Measurements from ENCODE around the gene ITGAE.

The ITGAE gene

GRCh38 chr17:3773966-3774365 is 27.0 kb downstream of the ITGAE start:
- Histone ChIP-seq H3K9me3 (ENCODE audit: control insufficient read depth in 2 of 2, low read length in 2 of 2) (no peaks in the 10 kb centered on the region), H3K36me3 (ENCODE audit: control insufficient read depth in 2 of 2, insufficient read depth in 2 of 2, low read length in 2 of 2) (no peaks in the 10 kb centered on the region), H3K9ac (ENCODE audit: low read length in 2 of 2) (no peak overlapping the region), H3K27me3 (ENCODE audit: control insufficient read depth in 1 of 2, insufficient read depth in 2 of 2, low read length in 2 of 2) (no peaks in the 10 kb centered on the region), H3K27ac (ENCODE audit: low read length) (no peak overlapping the region), H3K4me3 (ENCODE audit: low read length in 2 of 2) (no peak overlapping the region), H3K4me1 (ENCODE audit: control insufficient read depth, insufficient read depth, low read length) (no peaks in the 10 kb centered on the region)

DNA sequence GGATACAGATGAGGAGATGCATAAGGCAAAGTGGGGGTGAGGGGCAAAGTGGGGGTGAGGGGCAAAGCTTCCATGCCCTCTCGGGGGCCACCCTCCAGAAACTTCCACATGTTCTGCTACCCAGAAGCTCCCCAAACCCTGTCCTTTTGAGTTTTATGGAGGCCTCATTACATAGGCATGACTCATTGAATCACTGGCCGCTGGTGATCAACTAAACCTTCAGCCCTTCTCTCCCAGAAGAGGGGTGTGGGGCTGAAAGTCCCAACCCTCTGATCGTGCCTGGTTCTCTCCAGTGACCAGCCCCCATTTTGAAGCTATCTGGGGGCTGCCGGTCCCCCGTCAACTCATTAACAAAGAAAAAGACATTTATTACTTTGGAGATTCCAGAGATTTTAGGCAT is 27.5 kb downstream of the ITGAE start:
- Histone ChIP-seq H3K4me1 (ENCODE audit: control insufficient read depth, insufficient read depth, low read length) (no peaks in the 10 kb centered on the region), H3K9me3 (ENCODE audit: control insufficient read depth in 2 of 2, low read length in 2 of 2) (no peaks in the 10 kb centered on the region), H3K27ac (ENCODE audit: low read length) (no peak overlapping the region), H3K36me3 (ENCODE audit: control insufficient read depth in 2 of 2, insufficient read depth in 2 of 2, low read length in 2 of 2) (no peaks in the 10 kb centered on the region), H3K27me3 (ENCODE audit: control insufficient read depth in 1 of 2, insufficient read depth in 2 of 2, low read length in 2 of 2) (no peaks in the 10 kb centered on the region), H3K9ac (ENCODE audit: low read length in 2 of 2) (no peak overlapping the region), H3K4me3 (ENCODE audit: low read length in 2 of 2) (no peak overlapping the region)

DNA sequence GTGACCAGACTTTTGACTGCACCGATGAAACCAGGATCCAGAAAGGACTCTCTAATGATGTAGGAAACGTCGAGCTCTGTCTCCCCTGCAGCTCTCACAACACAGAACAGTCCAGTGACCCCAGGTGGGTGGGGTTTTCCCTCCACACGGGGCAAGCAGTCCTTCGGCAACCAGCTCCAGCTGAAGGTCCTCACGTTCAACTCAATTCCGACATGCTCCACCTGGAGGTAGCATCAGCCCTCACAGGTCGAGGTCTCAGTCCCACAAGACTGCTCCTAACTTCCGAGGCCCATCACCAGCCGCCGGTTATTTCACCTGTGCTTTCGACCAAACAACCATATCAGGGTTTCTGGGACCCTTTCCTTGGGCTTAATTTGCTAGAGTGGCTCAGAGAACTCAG is 28.2 kb downstream of the ITGAE start:
- no peaks in the 10 kb centered on the region for H3K9me3 ChIP-seq (ENCODE audit: control insufficient read depth in 2 of 2, low read length in 2 of 2)
- no peaks in the 10 kb centered on the region for H3K27me3 ChIP-seq (ENCODE audit: control insufficient read depth in 1 of 2, insufficient read depth in 2 of 2, low read length in 2 of 2)
- H3K27ac ChIP-seq (ENCODE audit: low read length): no peak overlapping the region
- no peak overlapping the region for H3K4me3 ChIP-seq (ENCODE audit: low read length in 2 of 2)
- H3K4me1 ChIP-seq (ENCODE audit: control insufficient read depth, insufficient read depth, low read length): no peaks in the 10 kb centered on the region
- no peak overlapping the region for H3K9ac ChIP-seq (ENCODE audit: low read length in 2 of 2)
- no peaks in the 10 kb centered on the region for H3K36me3 ChIP-seq (ENCODE audit: control insufficient read depth in 2 of 2, insufficient read depth in 2 of 2, low read length in 2 of 2)

DNA sequence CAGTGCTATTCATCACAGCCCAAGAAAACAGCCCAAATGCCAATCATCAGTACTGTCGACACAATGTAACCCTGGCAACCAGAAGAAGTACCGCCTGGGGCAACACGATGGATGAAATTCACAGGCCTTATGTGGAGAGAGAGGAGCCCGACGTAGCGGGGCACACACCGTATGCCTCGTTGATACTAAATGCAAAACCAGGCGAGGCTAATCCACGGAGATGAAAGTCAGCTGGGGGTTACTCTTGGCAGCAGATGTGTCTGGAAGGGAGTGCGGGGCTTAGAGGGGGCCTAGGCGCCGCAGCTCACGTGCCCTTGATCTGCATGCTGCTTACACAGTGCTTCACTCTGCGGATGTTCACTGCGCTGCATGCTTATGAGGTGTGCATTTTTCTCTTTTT is 29.8 kb downstream of the ITGAE start:
- Histone ChIP-seq H3K27me3 (ENCODE audit: control insufficient read depth in 1 of 2, insufficient read depth in 2 of 2, low read length in 2 of 2) (no peaks in the 10 kb centered on the region), H3K27ac (ENCODE audit: low read length) (no peak overlapping the region), H3K4me3 (ENCODE audit: low read length in 2 of 2) (no peak overlapping the region), H3K36me3 (ENCODE audit: control insufficient read depth in 2 of 2, insufficient read depth in 2 of 2, low read length in 2 of 2) (no peaks in the 10 kb centered on the region), H3K4me1 (ENCODE audit: control insufficient read depth, insufficient read depth, low read length) (no peaks in the 10 kb centered on the region), H3K9me3 (ENCODE audit: control insufficient read depth in 2 of 2, low read length in 2 of 2) (no peaks in the 10 kb centered on the region), H3K9ac (ENCODE audit: low read length in 2 of 2) (no peak overlapping the region)

DNA sequence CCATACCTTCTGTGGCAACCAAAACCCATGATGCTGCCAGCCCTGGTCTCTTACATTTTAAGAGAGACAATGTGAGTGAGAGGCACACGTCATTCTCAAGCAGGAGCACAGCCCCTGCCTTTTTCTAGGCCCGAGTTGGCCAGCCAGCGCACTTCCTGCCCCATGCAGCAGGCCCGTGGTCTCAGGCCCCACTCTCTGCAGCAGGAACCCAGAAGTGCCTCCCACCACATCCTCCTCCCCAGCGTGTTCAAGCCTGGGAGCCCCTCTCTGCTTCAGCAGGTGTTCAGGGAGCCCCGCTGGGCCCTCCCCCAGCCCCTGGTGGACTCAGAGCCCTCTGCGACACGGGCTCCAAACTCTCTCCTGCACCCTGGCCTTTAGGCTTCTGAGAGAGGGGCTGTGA is 30.5 kb downstream of the ITGAE start:
- Histone ChIP-seq H3K9me3 (ENCODE audit: control insufficient read depth in 2 of 2, low read length in 2 of 2) (no peaks in the 10 kb centered on the region), H3K36me3 (ENCODE audit: control insufficient read depth in 2 of 2, insufficient read depth in 2 of 2, low read length in 2 of 2) (no peaks in the 10 kb centered on the region), H3K4me1 (ENCODE audit: control insufficient read depth, insufficient read depth, low read length) (no peaks in the 10 kb centered on the region), H3K27ac (ENCODE audit: low read length) (no peak overlapping the region), H3K27me3 (ENCODE audit: control insufficient read depth in 1 of 2, insufficient read depth in 2 of 2, low read length in 2 of 2) (no peaks in the 10 kb centered on the region), H3K9ac (ENCODE audit: low read length in 2 of 2) (no peak overlapping the region), H3K4me3 (ENCODE audit: low read length in 2 of 2) (no peak overlapping the region)

- Histone ChIP-seq H3K9ac (ENCODE audit: low read length in 2 of 2) (no peak overlapping the region), H3K27ac (ENCODE audit: low read length) (no peak overlapping the region), H3K4me3 (ENCODE audit: low read length in 2 of 2) (no peak overlapping the region), H3K4me1 (ENCODE audit: control insufficient read depth, insufficient read depth, low read length) (no peaks in the 10 kb centered on the region), H3K36me3 (ENCODE audit: control insufficient read depth in 2 of 2, insufficient read depth in 2 of 2, low read length in 2 of 2) (no peaks in the 10 kb centered on the region), H3K9me3 (ENCODE audit: control insufficient read depth in 2 of 2, low read length in 2 of 2) (no peaks in the 10 kb centered on the region), H3K27me3 (ENCODE audit: control insufficient read depth in 1 of 2, insufficient read depth in 2 of 2, low read length in 2 of 2) (no peaks in the 10 kb centered on the region)
These were observed 32.2 kb downstream of the ITGAE start for GRCh38 chr17:3768769-3769168.

DNA sequence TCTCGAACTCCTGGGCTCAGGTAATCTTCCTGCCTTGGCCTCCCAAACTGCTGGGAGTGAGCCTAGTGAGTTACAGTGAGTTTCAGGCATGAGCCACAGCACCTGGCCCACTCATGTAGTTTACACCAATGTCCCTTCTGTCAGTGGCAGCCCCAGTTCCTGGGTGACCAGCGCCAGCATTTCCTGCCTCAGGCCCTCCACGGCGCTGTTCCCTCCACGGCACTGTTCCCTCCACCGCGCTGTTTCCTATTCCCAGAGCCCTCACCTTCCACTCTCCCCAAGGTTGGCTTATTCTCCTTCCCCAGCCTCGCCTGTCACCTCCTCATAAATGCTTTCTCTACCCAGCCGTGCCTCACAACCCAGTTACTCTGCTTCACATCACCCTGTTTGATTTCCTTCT is 32.6 kb downstream of the ITGAE start:
- Histone ChIP-seq H3K27me3 (ENCODE audit: control insufficient read depth in 1 of 2, insufficient read depth in 2 of 2, low read length in 2 of 2) (no peaks in the 10 kb centered on the region), H3K9ac (ENCODE audit: low read length in 2 of 2) (no peak overlapping the region), H3K36me3 (ENCODE audit: control insufficient read depth in 2 of 2, insufficient read depth in 2 of 2, low read length in 2 of 2) (no peaks in the 10 kb centered on the region), H3K9me3 (ENCODE audit: control insufficient read depth in 2 of 2, low read length in 2 of 2) (no peaks in the 10 kb centered on the region), H3K4me1 (ENCODE audit: control insufficient read depth, insufficient read depth, low read length) (no peaks in the 10 kb centered on the region), H3K27ac (ENCODE audit: low read length) (no peak overlapping the region), H3K4me3 (ENCODE audit: low read length in 2 of 2) (no peak overlapping the region)

DNA sequence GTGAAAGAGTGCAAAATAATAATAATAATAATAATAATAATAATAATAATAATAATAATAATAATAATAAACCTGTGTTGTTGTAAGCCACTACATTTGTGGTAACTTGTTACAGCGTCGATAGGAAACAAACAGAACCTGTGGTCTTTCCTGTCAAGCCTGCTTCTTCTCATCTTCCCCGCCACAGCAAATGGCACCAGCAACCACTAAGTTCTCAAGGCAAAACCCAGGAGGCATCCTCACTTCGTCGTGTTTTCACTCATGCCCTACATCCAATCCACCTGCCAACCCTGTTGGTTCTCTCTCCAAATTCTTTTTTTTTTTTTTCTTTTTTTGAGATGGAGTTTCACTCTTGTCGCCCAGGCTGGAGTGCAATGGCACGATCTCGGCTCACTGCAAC is 34.2 kb downstream of the ITGAE start:
- Histone ChIP-seq H3K36me3 (ENCODE audit: control insufficient read depth in 2 of 2, insufficient read depth in 2 of 2, low read length in 2 of 2) (no peaks in the 10 kb centered on the region), H3K4me3 (ENCODE audit: low read length in 2 of 2) (no peak overlapping the region), H3K27ac (ENCODE audit: low read length) (no peak overlapping the region), H3K9ac (ENCODE audit: low read length in 2 of 2) (no peak overlapping the region), H3K4me1 (ENCODE audit: control insufficient read depth, insufficient read depth, low read length) (no peaks in the 10 kb centered on the region), H3K9me3 (ENCODE audit: control insufficient read depth in 2 of 2, low read length in 2 of 2) (no peaks in the 10 kb centered on the region), H3K27me3 (ENCODE audit: control insufficient read depth in 1 of 2, insufficient read depth in 2 of 2, low read length in 2 of 2) (no peaks in the 10 kb centered on the region)

GRCh38 chr17:3765981-3766380 is 35.0 kb downstream of the ITGAE start:
- H3K27ac ChIP-seq (ENCODE audit: low read length): no peak overlapping the region

GRCh38 chr17:3763777-3764170 is 37.2 kb downstream of the ITGAE start:
- H3K4me1 ChIP-seq (ENCODE audit: control insufficient read depth, insufficient read depth, low read length): no peaks in the 10 kb centered on the region
- H3K27ac ChIP-seq (ENCODE audit: low read length): no peak overlapping the region
- H3K27me3 ChIP-seq (ENCODE audit: control insufficient read depth in 1 of 2, insufficient read depth in 2 of 2, low read length in 2 of 2): no peaks in the 10 kb centered on the region
- peaks cover 0 to 9% of the 10 kb centered on the region in 2 donors for H3K9me3 ChIP-seq (ENCODE audit: control insufficient read depth in 2 of 2, low read length in 2 of 2)
- no peak overlapping the region for H3K9ac ChIP-seq (ENCODE audit: low read length in 2 of 2)
- H3K4me3 ChIP-seq (ENCODE audit: low read length in 2 of 2): no peak overlapping the region
- H3K36me3 ChIP-seq (ENCODE audit: control insufficient read depth in 2 of 2, insufficient read depth in 2 of 2, low read length in 2 of 2): no peaks in the 10 kb centered on the region

More at GRCh38 chr17:3765981-3766380, 35.0 kb downstream of the ITGAE start:
- Histone ChIP-seq H3K9me3 (ENCODE audit: control insufficient read depth in 2 of 2, low read length in 2 of 2) (no peaks in the 10 kb centered on the region), H3K4me3 (ENCODE audit: low read length in 2 of 2) (no peak overlapping the region), H3K4me1 (ENCODE audit: control insufficient read depth, insufficient read depth, low read length) (no peaks in the 10 kb centered on the region), H3K36me3 (ENCODE audit: control insufficient read depth in 2 of 2, insufficient read depth in 2 of 2, low read length in 2 of 2) (no peaks in the 10 kb centered on the region), H3K27me3 (ENCODE audit: control insufficient read depth in 1 of 2, insufficient read depth in 2 of 2, low read length in 2 of 2) (no peaks in the 10 kb centered on the region), H3K9ac (ENCODE audit: low read length in 2 of 2) (no peak overlapping the region)

DNA sequence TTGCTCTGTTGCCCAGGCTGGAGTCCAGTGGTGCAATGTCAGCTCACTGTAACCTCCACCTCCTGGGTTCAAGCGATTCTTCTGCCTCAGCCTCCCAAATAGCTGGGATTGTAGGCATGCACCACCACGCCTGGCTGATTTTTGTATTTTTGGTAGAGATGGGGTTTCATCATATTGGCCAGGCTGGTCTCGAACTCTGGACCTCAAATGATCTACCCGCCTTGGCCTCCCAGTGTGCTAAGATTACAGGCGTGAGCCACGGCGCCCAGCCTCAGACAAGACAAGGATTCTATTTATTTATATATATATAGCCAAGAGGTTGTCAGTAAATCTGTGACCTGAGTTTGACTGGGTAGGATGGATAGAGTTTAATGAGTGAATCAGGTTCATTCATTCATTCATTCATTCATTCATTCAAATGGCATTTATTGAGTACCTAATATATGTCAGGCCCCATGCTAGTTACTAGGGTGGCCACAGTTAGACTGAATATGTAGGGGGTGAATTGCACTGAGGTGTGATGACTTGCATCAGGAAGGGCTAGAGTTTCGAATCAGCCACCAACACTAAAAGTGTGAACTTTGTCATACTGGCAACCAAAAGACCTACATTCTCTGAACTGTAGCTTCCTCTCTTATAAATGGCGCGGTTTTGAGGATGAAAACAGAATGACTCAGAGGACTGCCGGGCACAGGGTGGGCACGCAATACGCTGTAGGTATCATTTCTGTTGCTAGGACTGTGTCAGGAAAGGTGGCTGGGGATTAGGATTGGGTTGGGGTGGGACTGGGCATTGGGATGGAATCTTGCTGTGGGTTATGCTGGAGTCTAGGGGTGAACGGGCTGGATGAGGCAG is 37.8 kb downstream of the ITGAE start:
- Histone ChIP-seq H3K9ac (ENCODE audit: low read length in 2 of 2) (no peak overlapping the region), H3K4me3 (ENCODE audit: low read length in 2 of 2) (no peak overlapping the region), H3K27me3 (ENCODE audit: control insufficient read depth in 1 of 2, insufficient read depth in 2 of 2, low read length in 2 of 2) (no peaks in the 10 kb centered on the region), H3K9me3 (ENCODE audit: control insufficient read depth in 2 of 2, low read length in 2 of 2) (peaks cover 0 to 9% of the 10 kb centered on the region in 2 donors), H3K27ac (ENCODE audit: low read length) (no peak overlapping the region), H3K4me1 (ENCODE audit: control insufficient read depth, insufficient read depth, low read length) (no peaks in the 10 kb centered on the region), H3K36me3 (ENCODE audit: control insufficient read depth in 2 of 2, insufficient read depth in 2 of 2, low read length in 2 of 2) (no peaks in the 10 kb centered on the region)
